GM12873 (cell line): ENCODE measurements around the gene ANKHD1.

Experiments
- TF ChIP-seq, protein P1 (sequence below): IDR thresholded peaks from 2 replicates; pipeline ENCODE4 v1.5.1; 2012; ENCODE audit warnings: low read depth, mild to moderate bottlenecking, moderate library complexity, low read length, control low read depth; ENCODE audit not compliant: insufficient read depth; ENCODE audit errors: missing control alignments

Gene ANKHD1

DNA sequence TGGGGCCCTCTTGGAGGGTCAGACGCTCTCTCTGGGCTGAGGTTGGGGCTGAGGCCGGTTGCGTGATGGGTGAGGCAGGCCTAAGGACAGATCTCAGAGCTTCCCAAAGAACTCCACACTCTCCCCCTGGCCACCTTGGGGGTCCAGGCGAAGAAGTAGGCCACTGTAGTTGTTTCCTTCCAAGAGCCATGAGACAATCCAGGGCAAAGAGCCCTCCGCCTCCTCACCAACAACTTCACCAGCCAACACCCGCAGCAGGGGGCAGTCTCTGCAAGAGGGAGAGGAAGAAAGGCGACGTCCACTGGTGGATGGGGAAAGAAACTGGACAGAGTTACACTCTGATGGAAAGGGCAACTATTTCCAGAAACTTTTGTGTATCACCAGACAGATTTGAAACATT is 173.7 kb downstream of the ANKHD1 start:
- TF ChIP-seq, protein P1, sequence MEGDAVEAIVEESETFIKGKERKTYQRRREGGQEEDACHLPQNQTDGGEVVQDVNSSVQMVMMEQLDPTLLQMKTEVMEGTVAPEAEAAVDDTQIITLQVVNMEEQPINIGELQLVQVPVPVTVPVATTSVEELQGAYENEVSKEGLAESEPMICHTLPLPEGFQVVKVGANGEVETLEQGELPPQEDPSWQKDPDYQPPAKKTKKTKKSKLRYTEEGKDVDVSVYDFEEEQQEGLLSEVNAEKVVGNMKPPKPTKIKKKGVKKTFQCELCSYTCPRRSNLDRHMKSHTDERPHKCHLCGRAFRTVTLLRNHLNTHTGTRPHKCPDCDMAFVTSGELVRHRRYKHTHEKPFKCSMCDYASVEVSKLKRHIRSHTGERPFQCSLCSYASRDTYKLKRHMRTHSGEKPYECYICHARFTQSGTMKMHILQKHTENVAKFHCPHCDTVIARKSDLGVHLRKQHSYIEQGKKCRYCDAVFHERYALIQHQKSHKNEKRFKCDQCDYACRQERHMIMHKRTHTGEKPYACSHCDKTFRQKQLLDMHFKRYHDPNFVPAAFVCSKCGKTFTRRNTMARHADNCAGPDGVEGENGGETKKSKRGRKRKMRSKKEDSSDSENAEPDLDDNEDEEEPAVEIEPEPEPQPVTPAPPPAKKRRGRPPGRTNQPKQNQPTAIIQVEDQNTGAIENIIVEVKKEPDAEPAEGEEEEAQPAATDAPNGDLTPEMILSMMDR: no peak

DNA sequence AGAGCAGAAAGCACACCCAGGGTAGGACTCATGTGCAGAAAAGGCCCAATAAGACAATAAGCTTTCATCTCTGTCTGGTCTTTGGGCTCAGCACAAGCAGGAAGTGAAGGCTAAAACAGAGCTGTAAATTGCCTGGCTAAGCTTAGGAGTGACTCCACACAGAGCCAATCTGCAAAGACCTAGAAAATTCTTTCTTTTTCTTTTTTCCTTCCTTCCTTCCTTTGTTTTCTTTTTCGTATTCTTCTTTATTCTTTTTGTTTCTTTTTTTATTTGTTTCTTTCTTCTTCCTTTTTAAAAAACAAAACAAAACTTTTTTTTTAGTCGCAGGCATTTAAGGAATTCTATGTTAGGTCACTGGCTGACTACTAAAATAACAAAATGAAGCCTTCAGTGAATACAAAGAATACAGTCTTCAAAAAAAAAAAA is 175.2 kb downstream of the ANKHD1 start:
- TF ChIP-seq, protein P1: no peak

DNA sequence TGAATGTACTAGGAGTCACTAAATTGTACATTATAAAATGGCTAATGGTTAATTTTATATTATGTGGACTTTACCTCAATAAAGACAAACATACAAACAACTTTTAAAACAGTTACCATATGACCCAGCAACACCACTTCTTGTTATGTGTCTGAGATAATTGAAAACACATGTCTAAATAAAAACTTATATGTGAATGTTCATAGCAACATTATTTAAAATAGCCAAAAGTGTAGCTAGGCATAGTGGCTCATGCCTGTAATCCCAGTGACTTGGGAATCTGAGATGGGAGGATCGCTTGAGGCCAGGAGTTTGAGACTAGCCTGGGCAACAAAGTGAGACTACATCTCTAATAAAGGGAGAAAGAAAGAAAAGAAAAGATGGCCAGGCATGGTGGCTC is 185.9 kb downstream of the ANKHD1 start:
- TF ChIP-seq, protein P1: no peak

DNA sequence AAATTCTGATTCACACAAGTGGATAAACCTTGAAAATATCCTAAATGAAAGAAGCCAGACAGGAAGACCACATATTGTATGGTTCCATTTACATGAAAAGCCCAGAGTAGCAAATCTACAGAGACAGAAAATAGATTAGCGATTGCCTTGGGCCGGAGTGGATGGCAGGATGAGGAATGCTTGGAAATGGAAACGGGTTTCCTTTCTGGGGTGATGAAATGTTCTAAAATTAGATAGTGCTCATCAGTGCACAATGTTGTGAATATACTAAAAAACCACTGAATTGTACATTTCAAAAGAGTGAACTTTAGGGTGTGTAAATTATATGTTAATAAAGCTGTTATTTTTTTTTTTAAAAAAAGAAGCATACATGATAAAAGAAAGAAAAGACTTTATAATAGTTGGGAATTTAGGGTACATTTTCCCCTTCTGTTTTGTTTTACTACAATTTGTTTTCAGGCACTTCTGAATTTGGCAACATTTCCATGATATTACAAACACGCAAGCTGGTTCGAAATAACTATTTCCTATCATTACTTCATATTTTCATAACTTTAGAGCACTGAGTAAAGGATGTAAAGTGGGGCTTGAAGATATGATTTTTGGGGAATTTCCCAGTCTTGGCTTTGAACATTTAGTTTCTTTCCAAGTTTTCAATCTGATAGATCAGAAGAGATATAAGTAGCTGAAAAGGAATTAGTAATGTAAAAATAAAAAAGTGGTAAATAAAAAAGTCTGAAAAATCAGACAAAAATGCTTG is 186.9 kb downstream of the ANKHD1 start:
- TF ChIP-seq, protein P1: no peak
